Skeletal muscle tissue (tissue), 4 donors: Measurements from ENCODE around the gene ZBTB12. TPM values are rescaled to one million over a fixed set of nuclear protein-coding genes. Genes with fewer than 3 reads are reported as not detected.
"Not testable (repeated sequence)": the region's sequence is repeated elsewhere in the genome, so short reads cannot be mapped to it uniquely, and the experiment has no call there.

Experiments
- H3K27ac ChIP-seq: one replicate; pipeline ENCODE4 v1.7.0; 2013; ENCODE audit warnings: mild to moderate bottlenecking, low read depth, low read length, inconsistent platforms
- H3K27me3 ChIP-seq, 3 donors: one replicate each; pipeline ENCODE4 v1.7.0; 2013; ENCODE audit warnings: low read length in 3 of 3; ENCODE audit not compliant: control insufficient read depth in 3 of 3, insufficient read depth in 3 of 3
- H3K36me3 ChIP-seq, 3 donors: one replicate each; pipeline ENCODE4 v1.7.0; 2013; ENCODE audit warnings: low read length in 3 of 3; ENCODE audit not compliant: control insufficient read depth in 3 of 3, insufficient read depth in 3 of 3
- H3K4me1 ChIP-seq, 3 donors: one replicate each; pipeline ENCODE4 v1.7.0; 2013; ENCODE audit warnings: low read length in 3 of 3, mild to moderate bottlenecking in 3 of 3; ENCODE audit not compliant: control insufficient read depth in 3 of 3, insufficient read depth in 3 of 3
- H3K4me3 ChIP-seq, 3 donors: one replicate each; pipeline ENCODE4 v1.7.0; 2013; ENCODE audit warnings: low read length in 3 of 3
- H3K9ac ChIP-seq, 3 donors: one replicate each; pipeline ENCODE4 v1.7.0; 2013; ENCODE audit warnings: low read length in 3 of 3, mild to moderate bottlenecking in 3 of 3, moderate library complexity in 2 of 3, low read depth in 1 of 3
- H3K9me3 ChIP-seq, 3 donors: one replicate each; pipeline ENCODE4 v1.7.0; 2013; ENCODE audit warnings: low read length in 3 of 3; ENCODE audit not compliant: control insufficient read depth in 3 of 3
- total RNA-seq: library from RNA; depleted of rRNA; stranded (reverse); fragments of >200 nt; gene quantifications from one replicate; pipeline ENCODE4 v1.2.3, GENCODE V29; 2014
- donor health status: Osteomylitis.

The ZBTB12 gene
- total RNA-seq, 1 donor from 2014 or later: 6.3 TPM

- Histone ChIP-seq H3K9ac (no peak overlapping the region), H3K27ac (no peak overlapping the region), H3K4me1 (no peaks in the 10 kb centered on the region), H3K36me3 (no peaks in the 10 kb centered on the region), H3K9me3 (no peaks in the 10 kb centered on the region), H3K27me3 (peaks cover 0 to 7% (median 0%) of the 10 kb centered on the region in 3 donors), H3K4me3 (no peak overlapping the region)
Observed at GRCh38 chr6:31908791-31909190, 6.9 kb upstream of the ZBTB12 start.

GRCh38 chr6:31908255-31908654 is 6.4 kb upstream of the ZBTB12 start:
- not testable (repeated sequence) for H3K27ac ChIP-seq, H3K4me1 ChIP-seq, H3K9ac ChIP-seq, H3K9me3 ChIP-seq, H3K27me3 ChIP-seq, H3K36me3 ChIP-seq, H3K4me3 ChIP-seq

GRCh38 chr6:31907158-31907813 is 5.4 kb upstream of the ZBTB12 start:
- Histone ChIP-seq H3K9ac (no peak overlapping the region), H3K27ac (no peak overlapping the region), H3K4me3 (no peak overlapping the region), H3K27me3 (peaks cover 0 to 7% (median 0%) of the 10 kb centered on the region in 3 donors), H3K4me1 (peaks cover 6 to 12% (median 7%) of the 10 kb centered on the region in 3 donors), H3K36me3 (no peaks in the 10 kb centered on the region), H3K9me3 (no peaks in the 10 kb centered on the region)

- H3K4me1 ChIP-seq: peaks cover 6 to 13% (median 7%) of the 10 kb centered on the region in 3 donors
- not testable (repeated sequence) for H3K9me3 ChIP-seq, H3K4me3 ChIP-seq, H3K36me3 ChIP-seq, H3K27ac ChIP-seq, H3K27me3 ChIP-seq, H3K9ac ChIP-seq
Observed at GRCh38 chr6:31906727-31907126, 4.8 kb upstream of the ZBTB12 start.

GRCh38 chr6:31906122-31906521 is 4.2 kb upstream of the ZBTB12 start:
- peaks cover 0 to 7% (median 0%) of the 10 kb centered on the region in 3 donors for H3K27me3 ChIP-seq
- H3K9ac ChIP-seq: no peak overlapping the region
- H3K4me1 ChIP-seq: peaks cover 9 to 14% (median 11%) of the 10 kb centered on the region in 3 donors
- H3K36me3 ChIP-seq: no peaks in the 10 kb centered on the region
- H3K4me3 ChIP-seq: no peak overlapping the region
- H3K27ac ChIP-seq: no peak overlapping the region
- H3K9me3 ChIP-seq: no peaks in the 10 kb centered on the region

GRCh38 chr6:31905041-31905440 is 3.2 kb upstream of the ZBTB12 start:
- Histone ChIP-seq H3K27ac (no peak overlapping the region), H3K9ac (no peak overlapping the region), H3K9me3 (no peaks in the 10 kb centered on the region), H3K4me1 (peaks cover 13 to 19% (median 16%) of the 10 kb centered on the region in 3 donors), H3K4me3 (no peak overlapping the region), H3K27me3 (peaks cover 0 to 7% (median 0%) of the 10 kb centered on the region in 3 donors), H3K36me3 (no peaks in the 10 kb centered on the region)

GRCh38 chr6:31903957-31904356 is 2.1 kb upstream of the ZBTB12 start:
- no peak overlapping the region for H3K4me3 ChIP-seq
- H3K9me3 ChIP-seq: no peaks in the 10 kb centered on the region
- no peak overlapping the region for H3K27ac ChIP-seq
- H3K27me3 ChIP-seq: peaks cover 0 to 7% (median 0%) of the 10 kb centered on the region in 3 donors
- H3K4me1 ChIP-seq: peaks cover 13 to 22% (median 16%) of the 10 kb centered on the region in 3 donors
- no peaks in the 10 kb centered on the region for H3K36me3 ChIP-seq
- no peak overlapping the region for H3K9ac ChIP-seq

GRCh38 chr6:31901415-31901952 is 402 bp downstream of the ZBTB12 start:
- H3K27ac ChIP-seq: peak overlapping the region; percentile 83
- H3K27me3 ChIP-seq: peaks cover 0 to 5% (median 0%) of the 10 kb centered on the region in 3 donors
- peak overlapping the region; percentile 20 to 84 (median 38) for H3K9ac ChIP-seq
- H3K4me1 ChIP-seq: peaks cover 22 to 31% (median 28%) of the 10 kb centered on the region in 3 donors
- H3K4me3 ChIP-seq: peak overlapping the region; percentile 23 to 91 (median 73)
- peaks cover 0 to 2% (median 0%) of the 10 kb centered on the region in 3 donors for H3K36me3 ChIP-seq
- H3K9me3 ChIP-seq: no peaks in the 10 kb centered on the region

GRCh38 chr6:31900917-31901414 is 920 bp downstream of the ZBTB12 start:
- Histone ChIP-seq H3K9me3 (no peaks in the 10 kb centered on the region), H3K27ac (peak overlapping the region; percentile 83), H3K4me3 (peak overlapping the region; percentile 23 to 91 (median 73)), H3K36me3 (peaks cover 0 to 2% (median 2%) of the 10 kb centered on the region in 3 donors), H3K27me3 (no peaks in the 10 kb centered on the region), H3K4me1 (peaks cover 25 to 33% (median 29%) of the 10 kb centered on the region in 3 donors), H3K9ac (peak overlapping the region; percentile 20 to 84 (median 38))
